ENCODE results near the gene PLAGL1.

The PLAGL1 gene

GRCh38 chr6:143958839-143959399, 49.1 kb downstream of the PLAGL1 start:
- no peak for DNase-seq (ENCODE audit: low read depth in 2 of 2)
- TF ChIP-seq CTCF (IDR thresholded peaks at IDR 0.05; ENCODE audit: low read depth, low read length) = no peak
- H3K4me3 ChIP-seq (replicated peaks in 1 of 2; ENCODE audit: low read depth in 2 of 2, low read length in 2 of 2) = no peak overlapping the region

- no peak for TF ChIP-seq CTCF (IDR thresholded peaks at IDR 0.05; ENCODE audit: low read depth, low read length)
- no peak overlapping the region for H3K4me3 ChIP-seq (replicated peaks in 1 of 2; ENCODE audit: low read depth in 2 of 2, low read length in 2 of 2)
- no peak for DNase-seq (ENCODE audit: low read depth in 2 of 2)
These were observed 50.3 kb downstream of the PLAGL1 start for GRCh38 chr6:143957679-143958274.

- no peak overlapping the region for H3K4me3 ChIP-seq (replicated peaks in 1 of 2; ENCODE audit: low read depth in 2 of 2, low read length in 2 of 2)
- TF ChIP-seq CTCF (IDR thresholded peaks at IDR 0.05; ENCODE audit: low read depth, low read length) = no peak
- DNase-seq (ENCODE audit: low read depth in 2 of 2) = no peak
These were observed 52.1 kb downstream of the PLAGL1 start for GRCh38 chr6:143955971-143956370.

- TF ChIP-seq CTCF (IDR thresholded peaks at IDR 0.05; ENCODE audit: low read depth, low read length) = no peak
- H3K4me3 ChIP-seq (replicated peaks in 1 of 2; ENCODE audit: low read depth in 2 of 2, low read length in 2 of 2) = no peak overlapping the region
- no peak for DNase-seq (ENCODE audit: low read depth in 2 of 2)
These were observed 54.1 kb downstream of the PLAGL1 start for GRCh38 chr6:143953922-143954321.

- H3K4me3 ChIP-seq (replicated peaks in 1 of 2; ENCODE audit: low read depth in 2 of 2, low read length in 2 of 2) = no peak overlapping the region
- TF ChIP-seq CTCF (IDR thresholded peaks at IDR 0.05; ENCODE audit: low read depth, low read length) = no peak
- no peak for DNase-seq (ENCODE audit: low read depth in 2 of 2)
These were observed 54.9 kb downstream of the PLAGL1 start for GRCh38 chr6:143952947-143953701.

GRCh38 chr6:143952060-143952778, 55.8 kb downstream of the PLAGL1 start:
- TF ChIP-seq CTCF (IDR thresholded peaks at IDR 0.05; ENCODE audit: low read depth, low read length) = no peak
- H3K4me3 ChIP-seq (replicated peaks in 1 of 2; ENCODE audit: low read depth in 2 of 2, low read length in 2 of 2) = no peak overlapping the region
- DNase-seq (ENCODE audit: low read depth in 2 of 2) = no peak

All from cardiac fibroblast (primary cell).